Breast epithelium (tissue), 3 donors: ENCODE results near the gene PCGF2.

Experiments used
- CTCF ChIP-seq, 3 donors: fragments of 450-650 bp; IDR thresholded peaks; one replicate each; pipeline ENCODE4 v1.5.1; 2016 to 2017; ENCODE audit warnings: antibody characterized with exemption in 3 of 3, mild to moderate bottlenecking in 3 of 3, moderate library complexity in 3 of 3
- POLR2AphosphoS5 ChIP-seq, 3 donors: sonication (generic); formaldehyde crosslinking; IDR thresholded peaks; one replicate each; pipeline ENCODE4 v1.6.1; 2017; ENCODE audit warnings: antibody characterized with exemption in 3 of 3

- TF ChIP-seq CTCF (IDR thresholded peaks at IDR 0.05) (no peak), POLR2AphosphoS5 (IDR thresholded peaks at IDR 0.05) (no peak)
Measured at GRCh38 chr17:38715216-38715943, 32.8 kb downstream of the PCGF2 start.
